Right lobe of liver (tissue), 6 donors: ENCODE data around the gene HDAC9. TPM values are rescaled to one million over a fixed set of nuclear protein-coding genes. Genes with fewer than 3 reads are reported as not detected.

Experiments
- ATAC-seq, 4 donors: fragments of 200-7000 bp; cut with Tn5 transposase; one replicate each; pipeline ENCODE4 v1.9.1; 2020; ENCODE audit warnings: mild to moderate bottlenecking in 4 of 4, moderate library complexity in 4 of 4
- DNase-seq, 3 donors: peaks; one replicate each; pipeline ENCODE4 v3.0.0-alpha.2; 2020
- H3K27ac ChIP-seq, 3 donors: fragments of 200-600 bp; one replicate each; pipeline ENCODE4 v1.8.0; 2022
- H3K27me3 ChIP-seq, 2 donors: fragments of 200-600 bp; one replicate each; pipeline ENCODE4 v1.8.0; 2022
- H3K36me3 ChIP-seq, 4 donors: fragments of 200-600 bp; sonication (generic) in 1 of 4; one replicate each; pipeline versions ENCODE4 v1.5.1 to v1.8.0; 2017 to 2022; ENCODE audit warnings: control low read depth in 1 of 4
- H3K4me1 ChIP-seq, 4 donors: fragments of 200-600 bp; sonication (generic) in 1 of 4; one replicate each; pipeline versions ENCODE4 v1.5.1 to v1.8.0; 2017 to 2022; ENCODE audit warnings: control low read depth in 1 of 4
- H3K4me3 ChIP-seq, 3 donors: fragments of 200-600 bp; one replicate each; pipeline ENCODE4 v1.8.0; 2022
- H3K9me3 ChIP-seq, 4 donors: fragments of 200-600 bp; sonication (generic) in 1 of 4; one replicate each; pipeline versions ENCODE4 v1.5.1 to v1.8.0; 2017 to 2022; ENCODE audit warnings: control low read depth in 1 of 4
- CTCF ChIP-seq, 4 donors: fragments of 200-600 bp in 3 of 4; fragments of 450-650 bp in 1 of 4; IDR thresholded peaks; one replicate each; pipeline versions ENCODE4 v1.5.1 to v1.8.0; 2016 to 2022; ENCODE audit warnings: antibody characterized with exemption in 4 of 4, mild to moderate bottlenecking in 2 of 4
- POLR2A ChIP-seq: fragments of 450-650 bp; IDR thresholded peaks from one replicate; pipeline ENCODE4 v1.6.1; 2017; ENCODE audit warnings: antibody characterized with exemption, mild to moderate bottlenecking
- WGBS: methylation state at CpG from one replicate; pipeline ENCODE4 v1.1.6; 2018; ENCODE audit warnings: low coverage, low lambda C conversion rate; ENCODE audit not compliant: insufficient coverage; ENCODE audit errors: missing lambda C conversion rate; 5-methylcytosine and 5-hydroxymethylcytosine counted together
- intact Hi-C, 2 donors: fragments of 100-400 bp; cut with DNase I; formaldehyde crosslinking; loops; one replicate each; pipeline versions ENCODE4 v1.11.2 to v1.14.1; 2022
- total RNA-seq, 6 experiments: library from RNA; depleted of rRNA in 2 of 6; stranded (reverse); fragments of >200 nt in 2 of 6; fragmentation: NEBNext Ultra II Directional in 3 of 6; extraction: Animal tissue kit (Norgen Biotek cat#: 25700) in 3 of 6; gene quantifications; one replicate each; pipeline versions ENCODE4 v1.1.0 to v1.2.4, GENCODE V29; 2016 to 2023
- donor health status: DM: no; HTN: yes; CAD: no.
- donor health status: DM: no; HTN: no; CAD: no.
- donor health status: DM: no; HTN: no; CAD: no.
- donor health status: DM: no; HTN: yes; CAD: no.
- donor health status: DM: no; HTN: yes; CAD: no.

The HDAC9 gene
- total RNA-seq, 6 experiments from 2014 or later: 1.0 to 4.1 (median 2.5) TPM

GRCh38 chr7:18772567-18772965, 277.0 kb downstream of the HDAC9 start:
- no peak overlapping the region for H3K4me3 ChIP-seq
- 40% methylated on average over 1 of the region's 1 CpG for WGBS

GRCh38 chr7:18777314-18777713, 281.8 kb downstream of the HDAC9 start:
- no peaks in the 10 kb centered on the region for H3K27me3 ChIP-seq
- no peaks in the 10 kb centered on the region for H3K9me3 ChIP-seq
- DNase-seq: no peak
- no peak overlapping the region for H3K4me3 ChIP-seq
- no peak overlapping the region for H3K27ac ChIP-seq
- no peaks in the 10 kb centered on the region for H3K4me1 ChIP-seq
- ATAC-seq: no peak
- H3K36me3 ChIP-seq: no peaks in the 10 kb centered on the region
- intact Hi-C loops: no loop called here
- 54% methylated on average over 2 of the region's 2 CpGs for WGBS
- TF ChIP-seq POLR2A (no peak), CTCF (IDR thresholded peaks at IDR 0.05) (no peak)

More at GRCh38 chr7:18772567-18772965, 277.0 kb downstream of the HDAC9 start:
- no peak for DNase-seq
- Histone ChIP-seq H3K36me3 (no peaks in the 10 kb centered on the region), H3K27me3 (no peaks in the 10 kb centered on the region), H3K9me3 (no peaks in the 10 kb centered on the region), H3K4me1 (no peaks in the 10 kb centered on the region), H3K27ac (no peak overlapping the region)
- ATAC-seq: no peak
- intact Hi-C loops: no loop called here
- TF ChIP-seq POLR2A (no peak), CTCF (IDR thresholded peaks at IDR 0.05) (no peak)

- H3K9me3 ChIP-seq: no peaks in the 10 kb centered on the region
- WGBS: 36% methylated on average over 3 of the region's 3 CpGs
- intact Hi-C loops: no loop called here
- DNase-seq (no peak), ATAC-seq (no peak)
- no peak for TF ChIP-seq POLR2A
- no peak for TF ChIP-seq CTCF (IDR thresholded peaks at IDR 0.05)
- H3K36me3 ChIP-seq: no peaks in the 10 kb centered on the region
- H3K4me3 ChIP-seq: no peak overlapping the region
- H3K4me1 ChIP-seq: no peaks in the 10 kb centered on the region
- H3K27ac ChIP-seq: no peak overlapping the region
- no peaks in the 10 kb centered on the region for H3K27me3 ChIP-seq
These were observed 283.0 kb downstream of the HDAC9 start for GRCh38 chr7:18778594-18778993.

GRCh38 chr7:18780266-18780665, 284.7 kb downstream of the HDAC9 start:
- TF ChIP-seq CTCF (IDR thresholded peaks at IDR 0.05): no peak
- no peak for TF ChIP-seq POLR2A
- Histone ChIP-seq H3K4me1 (no peaks in the 10 kb centered on the region), H3K4me3 (no peak overlapping the region), H3K36me3 (no peaks in the 10 kb centered on the region), H3K27me3 (no peaks in the 10 kb centered on the region), H3K27ac (no peak overlapping the region), H3K9me3 (no peaks in the 10 kb centered on the region)
- DNase-seq (no peak), ATAC-seq (no peak)
- intact Hi-C loops: no loop called here

GRCh38 chr7:18780938-18781337, 285.4 kb downstream of the HDAC9 start:
- Histone ChIP-seq H3K4me3 (no peak overlapping the region), H3K4me1 (no peaks in the 10 kb centered on the region), H3K36me3 (no peaks in the 10 kb centered on the region), H3K9me3 (no peaks in the 10 kb centered on the region), H3K27ac (no peak overlapping the region), H3K27me3 (no peaks in the 10 kb centered on the region)
- ATAC-seq: no peak
- TF ChIP-seq CTCF (IDR thresholded peaks at IDR 0.05): no peak
- no peak for TF ChIP-seq POLR2A
- WGBS: 37% methylated on average over 3 of the region's 3 CpGs
- intact Hi-C loops: no loop called here
- no peak for DNase-seq
